Endometrium (tissue), 2 donors: ENCODE measurements around the gene SEMA3C.

Experiments
- FAIRE-seq: peaks from 2 replicates; lab custom pipeline; 2012; peaks lifted over from hg19 to GRCh38; lab: Jason Lieb, UNC
- donor health status: control.
- donor health status: control.

Gene SEMA3C

DNA sequence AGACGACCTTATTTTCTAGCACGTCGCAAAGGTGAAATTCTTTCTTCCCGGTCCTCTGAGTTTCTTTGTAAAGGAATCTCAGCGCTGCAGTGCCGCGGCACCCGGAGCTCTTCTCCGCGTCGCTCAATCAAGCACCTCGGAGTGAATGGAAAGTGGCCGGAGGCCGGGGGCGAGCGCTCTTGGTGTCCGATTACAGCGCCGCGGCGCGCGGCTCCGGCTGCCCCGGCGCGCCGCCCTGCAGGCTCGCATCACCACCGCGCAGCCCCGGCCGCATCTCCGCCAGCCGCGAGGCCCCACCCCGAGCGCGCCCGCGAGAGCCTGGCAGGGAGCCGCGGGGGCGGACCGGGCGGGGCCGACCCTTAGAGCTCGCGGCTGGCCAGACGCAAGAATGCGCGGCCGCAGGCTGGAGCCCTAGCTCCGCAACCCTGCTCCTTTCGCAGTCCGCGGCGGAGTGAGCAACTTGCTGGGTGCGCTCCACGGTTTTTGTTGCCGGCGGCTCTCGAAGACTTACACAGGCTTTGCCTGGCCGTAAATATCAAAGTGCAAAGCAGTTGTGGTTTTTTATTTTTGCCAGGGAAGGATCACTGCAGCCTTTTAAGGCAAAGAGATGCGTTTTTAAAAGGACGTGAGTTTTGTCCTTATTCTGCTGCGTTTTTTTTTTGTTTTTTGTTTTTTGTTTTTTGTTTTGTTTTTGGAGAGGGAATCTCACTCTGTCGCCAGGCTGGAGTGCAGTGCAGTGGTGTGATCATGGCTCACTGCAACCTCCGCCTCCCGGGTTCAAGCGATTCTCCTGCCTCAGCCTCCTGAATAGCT is at the start of gene SEMA3C:
TSS of gene SEMA3C (minus strand) at position 143 of the 813 bp plus-strand sequence. CDS start 2,270 bp downstream, outside the sequence.
- FAIRE-seq, result no peak

DNA sequence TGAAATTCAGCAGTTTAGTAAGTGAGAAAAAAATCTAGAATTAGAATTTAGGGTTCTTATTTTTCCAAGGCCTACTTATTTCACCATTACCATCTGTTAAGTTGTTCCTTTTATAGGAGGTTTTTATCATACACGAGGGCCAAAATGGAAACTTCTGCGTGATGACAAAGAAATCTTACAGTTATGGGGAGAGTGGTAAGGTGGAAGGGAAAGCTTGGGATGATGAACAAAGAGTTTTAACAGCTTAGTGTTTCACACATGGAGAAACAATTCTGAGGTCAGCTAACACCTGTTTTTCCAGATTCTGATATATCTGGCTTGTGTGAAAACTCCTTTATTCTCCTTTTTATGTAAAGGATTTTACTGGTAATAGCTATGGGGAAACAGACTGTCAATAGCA is 49.8 kb upstream of the SEMA3C start:
- no peak for FAIRE-seq

DNA sequence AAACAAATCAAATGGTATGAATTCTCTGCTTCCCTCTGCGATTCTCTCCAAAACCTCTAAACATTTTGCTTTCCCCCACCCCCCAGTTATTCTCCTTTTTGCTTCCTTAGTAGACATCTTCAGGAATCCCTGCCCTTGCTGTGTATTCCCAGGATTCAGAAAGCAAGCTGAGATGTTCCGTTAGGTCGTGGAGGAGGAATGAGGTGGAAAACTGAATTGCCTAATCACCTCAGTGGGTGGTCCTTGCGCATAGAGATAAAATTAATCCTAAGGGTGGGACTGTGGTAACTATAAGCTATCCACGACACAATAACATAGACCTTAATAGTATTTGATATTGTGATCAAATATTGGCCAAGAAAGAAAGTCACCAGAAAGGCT is 49.1 kb upstream of the SEMA3C start:
- FAIRE-seq, result no peak

DNA sequence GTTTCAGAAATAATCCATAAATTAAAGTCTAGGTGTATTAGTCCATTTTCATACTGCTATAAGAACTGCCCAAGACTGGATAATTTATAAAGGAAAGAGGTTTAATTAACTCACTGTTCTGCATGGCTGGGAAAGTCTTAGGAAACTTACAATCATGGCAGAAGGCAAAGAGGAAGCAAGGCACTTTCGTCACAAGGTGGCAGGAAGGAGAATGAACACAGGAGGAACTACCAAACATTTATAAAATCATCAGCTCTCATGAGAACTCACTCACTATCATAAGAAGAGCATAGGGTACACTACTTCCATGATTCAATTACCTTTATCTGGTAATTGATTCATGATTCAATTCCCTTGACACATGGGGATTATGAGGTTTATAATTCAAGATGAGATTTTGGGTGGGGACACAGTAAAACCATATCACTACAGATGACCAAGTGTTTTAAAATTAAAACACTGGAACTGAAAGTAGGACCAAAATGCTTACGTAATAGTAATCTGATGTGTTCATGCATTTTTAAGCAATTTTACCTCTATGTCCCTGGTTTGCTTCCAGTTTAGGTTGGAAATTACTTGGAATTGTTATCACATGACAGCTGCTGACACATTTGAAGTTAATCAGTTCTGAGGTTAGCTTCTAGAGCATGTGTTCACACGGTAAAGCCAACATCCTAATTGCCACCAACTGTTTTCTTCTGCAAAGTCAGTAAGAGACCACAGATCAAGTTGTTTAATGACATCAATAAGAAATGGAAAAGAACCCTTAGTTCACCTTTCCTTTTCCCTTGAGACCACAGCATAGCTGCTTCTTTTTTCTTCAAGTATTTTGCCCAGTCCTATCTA is 48.4 kb upstream of the SEMA3C start:
- FAIRE-seq, result no peak

DNA sequence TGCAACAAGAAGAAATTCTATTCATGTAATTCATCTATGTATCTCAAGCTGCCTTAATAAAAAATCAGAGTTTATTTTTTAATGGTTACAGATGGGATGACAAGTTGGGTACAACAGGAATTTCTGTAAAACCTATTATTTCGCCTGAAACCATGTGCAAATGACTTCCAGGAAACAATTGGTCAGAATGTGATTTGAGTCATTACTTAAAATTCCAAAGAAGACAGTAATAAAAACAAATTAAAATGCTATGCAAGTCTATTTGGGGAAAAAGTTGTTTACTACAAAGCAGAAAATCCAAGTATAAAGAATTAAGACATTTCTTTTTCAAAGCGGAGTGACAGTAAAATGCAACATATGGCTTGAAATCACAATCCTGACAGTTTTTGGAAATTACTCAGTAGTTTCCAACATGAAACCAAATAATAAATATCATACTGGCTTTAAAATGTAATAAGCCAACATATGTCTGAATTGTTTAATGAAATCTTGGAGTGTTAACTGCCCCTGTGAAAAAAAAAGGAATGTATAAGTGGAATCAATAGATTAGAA is 41.5 kb upstream of the SEMA3C start:
- peak; percentile 59 for FAIRE-seq

DNA sequence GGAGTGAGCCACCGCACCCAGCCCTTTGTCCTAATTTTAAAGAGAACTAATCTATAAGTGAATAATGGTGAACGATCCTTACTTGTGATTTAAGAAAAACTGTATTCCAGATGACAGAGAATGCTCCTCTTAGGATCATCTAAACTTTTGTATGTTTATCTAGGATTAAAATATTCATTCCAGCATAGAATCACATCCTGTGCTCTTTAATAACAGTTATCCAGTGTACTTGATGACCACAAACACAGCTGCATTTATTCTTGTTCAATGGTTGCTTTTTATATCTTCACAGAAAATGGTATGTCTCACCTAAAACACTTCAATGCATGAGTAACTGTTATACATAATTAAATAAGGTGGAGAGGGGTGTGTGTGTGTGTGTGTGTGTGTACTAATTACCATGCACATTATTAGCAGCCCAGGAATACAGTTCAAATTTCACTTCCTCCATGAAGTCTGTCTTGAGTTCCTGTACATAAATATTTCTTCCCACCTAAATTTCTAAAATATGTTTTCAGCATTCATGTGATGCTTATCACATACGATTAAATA is 38.5 kb upstream of the SEMA3C start:
- FAIRE-seq, result no peak

DNA sequence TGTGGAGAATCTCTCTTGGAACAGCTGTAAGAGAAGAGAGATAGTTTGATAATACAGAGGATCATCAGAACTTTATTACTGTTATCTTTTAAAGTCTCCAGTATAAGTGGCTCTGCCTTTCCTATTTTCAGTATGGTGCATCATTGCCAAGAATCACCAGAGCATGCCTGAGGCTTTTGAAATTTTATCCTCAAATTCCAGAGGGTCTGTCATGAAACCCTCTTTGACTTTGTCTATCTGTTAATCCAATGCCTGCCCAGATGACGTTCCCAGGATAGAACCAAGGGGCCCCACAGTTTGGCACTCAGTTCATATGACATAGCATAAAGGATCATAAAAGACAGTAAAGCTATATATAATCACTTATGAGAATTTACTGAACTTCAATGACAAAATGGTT is 35.3 kb upstream of the SEMA3C start:
- FAIRE-seq, result no peak

DNA sequence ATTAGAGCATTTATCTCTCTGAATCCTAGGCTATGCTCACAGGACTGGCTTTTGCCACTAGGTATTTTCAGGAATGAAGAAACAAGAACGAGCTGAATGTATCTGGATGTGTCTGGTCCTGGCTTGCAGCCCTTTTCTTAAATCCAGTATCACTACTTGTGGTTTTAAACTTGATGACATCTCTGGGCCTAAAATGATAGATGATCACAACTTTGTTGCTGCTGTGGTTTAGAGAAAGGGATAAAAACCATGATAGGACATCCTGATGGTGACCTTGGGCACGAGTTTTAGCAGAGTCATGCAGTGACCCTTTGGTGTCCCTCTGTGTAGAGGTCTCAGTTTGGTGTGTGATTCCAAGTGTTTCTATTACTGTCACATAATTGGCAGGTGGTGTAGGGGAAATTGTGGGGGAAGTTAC is 31.7 kb upstream of the SEMA3C start:
- no peak for FAIRE-seq

DNA sequence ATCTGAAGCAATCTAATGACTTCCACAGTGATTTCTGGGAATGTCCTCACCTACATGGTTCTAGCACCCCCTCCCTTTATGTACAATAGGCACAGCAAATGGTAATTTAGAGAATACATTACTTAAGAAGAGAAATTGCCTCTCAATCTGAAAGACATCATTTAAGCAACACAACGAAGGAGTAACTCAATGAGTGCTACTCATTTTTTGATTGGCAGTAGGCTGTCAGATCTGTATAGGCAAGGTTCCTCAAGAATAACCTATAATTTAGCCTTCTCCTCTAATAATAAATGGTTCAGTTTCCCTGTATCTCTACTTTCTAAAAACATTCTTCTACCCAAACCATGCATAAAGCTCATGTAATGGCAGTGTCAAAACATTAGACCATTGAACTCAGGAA is 30.6 kb upstream of the SEMA3C start:
- no peak for FAIRE-seq

DNA sequence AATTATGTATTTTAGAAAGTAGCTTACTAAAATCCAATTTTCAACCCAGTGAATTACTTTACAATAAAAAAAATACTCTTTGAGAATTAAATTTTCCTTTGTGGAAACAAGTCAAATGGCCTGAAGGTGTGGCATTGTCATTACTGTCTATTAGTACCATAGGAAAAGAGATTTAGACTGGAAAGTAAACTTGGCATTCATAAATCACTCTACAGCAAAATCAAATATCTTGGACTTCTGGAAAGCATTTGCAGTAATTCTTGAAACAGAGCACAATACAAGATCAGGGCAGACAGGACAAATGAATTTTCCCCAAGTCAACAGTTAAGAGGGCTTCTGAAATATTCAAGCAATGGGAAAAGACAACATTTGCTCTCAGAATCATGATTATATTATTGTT is 28.0 kb upstream of the SEMA3C start:
- no peak for FAIRE-seq

DNA sequence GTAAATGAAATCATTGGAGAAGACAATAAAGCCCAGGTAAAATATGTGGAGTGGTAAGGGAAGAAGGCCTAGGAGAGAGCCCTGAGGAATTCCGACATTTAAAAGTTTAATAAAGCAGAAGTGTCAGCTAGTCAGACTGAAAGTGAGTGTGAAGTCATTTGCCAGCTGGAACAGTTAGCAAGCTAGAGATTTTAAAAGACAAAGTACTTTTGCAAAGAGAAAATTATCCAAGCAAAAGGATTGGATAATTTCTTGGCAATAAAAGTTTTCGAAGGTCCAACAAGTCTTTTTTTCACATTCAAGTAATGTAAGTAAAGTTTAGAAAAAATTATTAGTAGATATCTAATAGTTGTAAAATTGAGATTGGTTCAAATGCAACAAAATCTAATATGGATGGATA is 27.1 kb upstream of the SEMA3C start:
- FAIRE-seq, result no peak

DNA sequence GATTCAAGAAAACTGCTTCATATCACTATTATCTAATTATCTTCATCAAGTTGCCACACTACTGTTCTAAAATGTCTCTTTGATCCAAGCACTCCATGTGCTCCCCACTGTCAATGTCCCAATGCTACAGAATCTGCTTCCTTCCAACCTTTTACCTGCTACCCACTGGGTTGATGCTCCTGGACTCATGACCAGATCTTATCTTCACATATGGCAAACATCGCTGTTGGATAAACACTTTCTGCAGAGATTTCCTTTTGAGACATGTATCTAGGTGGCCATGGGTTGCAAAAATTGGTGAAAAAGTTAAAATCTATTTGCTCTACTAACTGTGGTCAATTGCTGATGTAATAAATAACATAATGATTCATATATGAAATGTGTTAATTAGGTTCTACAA is 24.5 kb upstream of the SEMA3C start:
- FAIRE-seq, result no peak

DNA sequence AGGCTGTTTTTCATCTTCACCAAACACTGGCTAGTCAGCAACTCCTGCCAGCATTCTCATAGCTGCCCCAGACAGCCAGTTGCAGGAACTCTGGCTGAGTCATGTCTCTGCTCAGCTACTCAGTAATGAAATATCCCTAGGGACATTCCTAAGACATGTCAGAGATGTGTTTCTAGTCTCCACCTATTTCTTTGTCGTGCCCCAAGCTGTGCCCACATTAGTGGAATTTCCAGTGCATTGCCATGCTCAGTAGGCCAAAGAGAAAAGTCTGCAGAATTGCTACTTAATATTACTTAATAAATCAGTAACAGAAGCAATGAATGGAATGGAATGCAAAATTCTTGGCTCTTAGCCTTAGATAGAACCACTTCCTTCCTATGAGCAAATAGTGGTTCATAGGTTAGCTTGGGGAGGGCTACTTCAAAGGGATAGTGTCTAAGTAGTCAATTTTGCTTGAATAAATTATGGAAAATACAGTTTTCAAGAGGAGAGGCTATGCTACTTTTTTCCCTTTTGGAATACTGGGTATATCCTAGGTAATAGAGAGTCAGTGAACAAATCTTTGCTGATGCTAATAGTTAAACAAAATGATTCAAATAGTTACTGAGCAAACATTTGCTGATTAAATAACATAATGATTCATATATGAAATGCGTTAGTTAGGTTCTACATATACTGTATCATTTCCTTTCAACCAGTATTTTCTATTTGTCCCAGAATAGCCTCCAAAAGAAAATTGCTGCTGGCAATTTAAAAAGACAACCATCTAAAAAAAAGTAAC is 23.6 kb upstream of the SEMA3C start:
- peak; percentile 72 for FAIRE-seq

DNA sequence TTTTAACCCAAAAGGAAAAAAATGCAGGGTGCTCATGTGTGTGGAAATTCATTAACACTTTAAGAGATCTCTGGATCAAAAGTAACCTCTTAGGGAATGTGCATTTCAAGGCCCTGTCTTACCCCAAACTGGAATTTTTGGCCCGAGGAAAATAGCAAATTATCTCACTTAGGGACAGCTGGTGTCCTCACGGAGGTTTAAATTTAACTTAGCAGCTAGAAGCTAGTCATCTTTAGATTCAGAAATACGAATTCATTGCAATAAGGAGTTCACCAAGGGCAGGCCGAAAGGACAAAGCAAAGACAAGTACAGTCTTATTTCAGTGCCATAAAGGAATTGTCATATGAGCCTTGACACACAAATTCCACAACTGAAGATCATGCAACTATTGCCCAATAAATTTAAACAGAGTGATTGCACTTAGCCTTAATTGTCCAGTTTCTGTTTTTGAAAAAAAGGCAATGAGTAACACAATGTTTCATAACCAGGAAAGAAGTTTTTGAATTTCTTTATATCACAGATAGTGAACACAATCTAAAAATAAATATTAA is 22.4 kb upstream of the SEMA3C start:
- FAIRE-seq, result no peak

DNA sequence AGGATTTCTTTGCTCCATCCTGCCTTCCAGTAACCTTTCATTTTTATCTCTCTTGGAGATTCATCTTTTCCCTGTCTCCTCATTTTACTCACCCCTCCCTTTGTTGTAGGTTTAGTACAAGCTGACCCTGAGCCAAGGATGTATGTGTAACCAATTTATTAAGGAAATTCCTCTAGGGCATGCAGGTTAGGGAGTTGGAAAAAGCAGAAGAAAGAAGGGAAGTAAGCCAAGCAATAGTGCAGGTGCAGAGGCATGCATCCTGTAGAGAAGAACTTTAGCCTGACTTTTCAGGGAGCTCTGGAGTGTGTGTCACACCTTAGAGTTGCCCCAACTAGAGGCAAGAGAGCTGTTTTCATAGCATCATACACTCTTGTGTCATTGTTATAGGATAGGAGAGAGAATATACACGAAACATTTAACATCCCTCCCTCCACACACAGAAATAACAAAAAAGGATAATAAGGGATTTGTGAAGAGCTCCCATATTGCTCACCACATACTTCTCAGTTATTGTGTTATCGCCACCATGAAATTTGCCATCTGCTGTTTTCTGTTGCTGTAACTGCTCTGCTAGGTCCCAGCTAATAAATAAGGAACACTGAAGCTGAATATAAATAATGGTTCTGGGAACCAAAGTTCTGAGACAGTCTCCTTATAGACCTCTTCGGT is 21.8 kb upstream of the SEMA3C start:
- no peak for FAIRE-seq

DNA sequence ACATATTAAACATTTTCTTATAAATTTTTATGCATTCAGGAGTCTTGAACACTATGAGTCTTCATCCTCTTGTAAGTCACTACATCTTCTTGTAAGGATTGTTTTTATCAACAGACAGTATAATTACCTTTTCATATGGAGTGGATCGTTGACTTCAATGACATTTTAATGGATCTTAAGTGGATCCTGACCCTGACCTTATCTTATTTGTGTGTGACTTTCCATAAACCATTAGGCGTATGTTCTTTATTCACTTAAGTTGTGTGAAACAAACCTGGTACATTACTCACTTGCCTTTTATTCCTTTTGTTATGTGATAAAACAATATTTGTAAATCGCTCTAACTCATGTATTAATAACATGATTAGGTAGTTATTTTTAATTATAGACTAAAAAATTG is 18.5 kb upstream of the SEMA3C start:
- no peak for FAIRE-seq

DNA sequence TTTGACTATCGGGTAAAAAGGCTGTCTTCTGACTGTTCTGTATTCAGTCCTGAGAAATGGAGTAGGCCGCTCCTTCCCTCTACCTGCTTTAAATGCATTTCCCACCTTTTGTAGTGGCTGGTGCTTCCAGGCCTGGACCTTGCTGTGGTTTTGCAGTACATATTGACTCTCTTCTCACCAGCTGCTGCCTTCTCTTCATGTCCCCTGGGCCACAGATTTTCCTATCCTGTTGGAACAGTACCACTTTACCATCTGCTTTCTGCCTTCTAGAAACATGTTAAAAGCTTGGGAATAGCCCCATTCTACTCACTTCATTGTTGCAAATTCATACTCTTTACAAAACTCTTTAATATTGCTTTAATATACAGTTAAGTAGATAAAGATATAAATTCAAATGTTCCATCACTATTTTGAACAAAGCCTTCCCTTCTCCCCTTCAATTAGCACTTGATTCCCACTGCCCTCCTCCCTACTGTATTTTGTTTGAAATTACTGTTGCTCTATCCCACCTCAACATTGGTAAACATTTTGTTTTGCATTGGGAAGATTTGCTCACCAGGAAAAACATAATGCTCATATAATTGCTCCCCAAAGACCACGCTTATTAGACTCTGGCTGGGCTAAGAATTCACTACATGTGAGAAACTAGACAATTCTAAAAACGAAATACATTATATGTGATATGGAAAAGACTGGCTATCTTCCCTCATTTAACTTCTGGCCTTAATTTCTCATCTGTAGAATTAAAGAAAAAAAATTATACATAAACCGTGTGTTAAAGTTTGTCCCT is 17.3 kb upstream of the SEMA3C start:
- FAIRE-seq, result no peak

DNA sequence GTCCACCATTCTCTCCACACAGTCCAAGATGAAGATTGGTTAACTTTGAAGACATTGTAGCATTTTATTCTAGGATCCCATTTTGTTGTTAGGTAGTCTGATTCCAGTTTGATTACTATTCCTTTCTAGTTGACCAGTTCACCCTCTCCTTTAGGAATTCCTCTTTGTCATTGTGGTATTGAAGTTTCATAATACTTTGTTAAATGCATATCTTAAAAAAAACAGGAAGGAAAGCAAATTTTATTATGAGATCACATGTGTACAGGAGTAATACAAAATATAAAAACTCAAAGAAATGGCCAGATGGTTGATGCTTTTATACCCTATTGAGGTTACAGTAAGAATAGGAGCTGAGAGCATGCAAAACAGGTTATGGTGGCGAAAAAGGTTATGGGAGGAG is 15.5 kb upstream of the SEMA3C start:
- FAIRE-seq, result no peak

DNA sequence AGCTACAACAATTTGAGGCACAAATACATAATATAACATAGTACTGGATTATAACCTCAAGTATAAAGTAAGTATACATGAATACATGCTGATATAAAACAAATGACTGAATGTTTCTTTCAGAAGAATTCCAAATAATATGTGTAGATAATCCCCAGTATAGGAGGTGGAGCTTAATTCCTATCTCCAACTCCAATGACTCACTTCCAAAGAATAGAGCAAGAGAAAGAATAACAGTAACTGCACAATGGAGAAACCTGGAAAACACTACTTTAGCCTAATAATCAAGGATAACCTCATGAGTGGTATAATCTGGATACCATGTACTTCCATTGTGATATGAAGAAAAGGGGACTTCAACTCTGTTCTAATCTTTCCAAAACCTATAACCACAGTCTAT is 13.7 kb upstream of the SEMA3C start:
- FAIRE-seq, result no peak

DNA sequence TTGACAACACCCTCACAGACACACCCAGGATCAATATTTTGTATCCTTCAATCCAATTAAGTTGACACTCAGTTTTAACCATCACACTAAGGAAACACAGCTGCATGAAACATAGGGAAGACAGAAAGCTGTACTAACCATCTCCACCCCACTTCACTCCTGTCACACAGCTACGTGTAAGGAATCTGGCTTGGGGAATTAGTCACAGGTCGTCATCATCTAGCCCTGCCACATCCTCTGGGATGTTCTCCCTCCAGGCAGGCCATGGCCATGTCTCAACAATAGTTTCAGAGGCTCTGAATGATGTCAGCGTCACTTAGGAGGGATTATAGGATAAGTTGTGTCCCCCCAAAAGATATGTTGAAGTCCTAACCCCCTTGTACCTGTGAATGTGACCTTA is 10.8 kb upstream of the SEMA3C start:
- no peak for FAIRE-seq
